Vagina (tissue), 2 donors: ENCODE data around the gene PSTPIP2. TPM values are rescaled to one million over a fixed set of nuclear protein-coding genes. Genes with fewer than 3 reads are reported as not detected.

Experiments
- DNase-seq, 2 donors: peaks; one replicate each; pipeline ENCODE4 v3.0.0-alpha.2; 2017; ENCODE audit errors: extremely low spot score in 2 of 2
- H3K27ac ChIP-seq: fragments of 200-600 bp; sonication (generic); one replicate; pipeline ENCODE4 v1.5.1; 2019
- H3K27me3 ChIP-seq: fragments of 200-600 bp; sonication (generic); one replicate; pipeline ENCODE4 v1.5.1; 2019
- H3K36me3 ChIP-seq, 2 donors: fragments of 200-600 bp; sonication (generic); one replicate each; pipeline ENCODE4 v1.5.1; 2017 to 2019
- H3K4me1 ChIP-seq: fragments of 200-600 bp; sonication (generic); one replicate; pipeline ENCODE4 v1.5.1; 2019
- H3K4me3 ChIP-seq, 2 donors: fragments of 200-600 bp; sonication (generic); 1 replicate in 1 of 2; 2 replicates in 1 of 2; pipeline ENCODE4 v1.5.1; 2016 to 2019
- H3K9me3 ChIP-seq: fragments of 200-600 bp; sonication (generic); one replicate; pipeline ENCODE4 v1.5.1; 2019
- POLR2A ChIP-seq, 2 donors: fragments of 450-650 bp; IDR thresholded peaks; one replicate each; pipeline ENCODE4 v1.6.1; 2017; ENCODE audit warnings: antibody characterized with exemption in 2 of 2, mild to moderate bottlenecking in 2 of 2, moderate library complexity in 2 of 2
- POLR2AphosphoS5 ChIP-seq, 2 donors: sonication (generic); formaldehyde crosslinking; IDR thresholded peaks; one replicate each; pipeline ENCODE4 v1.9.0; 2017; ENCODE audit warnings: antibody characterized with exemption in 2 of 2, mild to moderate bottlenecking in 2 of 2, low read depth in 1 of 2; ENCODE audit not compliant: insufficient read depth in 1 of 2
- intact Hi-C: fragments of 100-400 bp; cut with DNase I; formaldehyde crosslinking; loops from one replicate; pipeline ENCODE4 v1.15.1; 2023
- total RNA-seq: library from RNA; depleted of rRNA; stranded (reverse); fragments of >200 nt; gene quantifications from one replicate; pipeline ENCODE4 v1.2.3, GENCODE V29; 2016
- TF ChIP-seq, protein P1 (sequence below), 3 experiments: fragments of 450-650 bp in 2 of 3; fragments of 200-600 bp in 1 of 3; sonication (generic) in 1 of 3; IDR thresholded peaks; one replicate each; pipeline ENCODE4 v1.5.1; 2017 to 2019; ENCODE audit warnings: antibody characterized with exemption in 3 of 3, mild to moderate bottlenecking in 2 of 3, moderate library complexity in 2 of 3

PSTPIP2 gene
- total RNA-seq, 1 donor from 2014 or later = 9.1 TPM

DNA sequence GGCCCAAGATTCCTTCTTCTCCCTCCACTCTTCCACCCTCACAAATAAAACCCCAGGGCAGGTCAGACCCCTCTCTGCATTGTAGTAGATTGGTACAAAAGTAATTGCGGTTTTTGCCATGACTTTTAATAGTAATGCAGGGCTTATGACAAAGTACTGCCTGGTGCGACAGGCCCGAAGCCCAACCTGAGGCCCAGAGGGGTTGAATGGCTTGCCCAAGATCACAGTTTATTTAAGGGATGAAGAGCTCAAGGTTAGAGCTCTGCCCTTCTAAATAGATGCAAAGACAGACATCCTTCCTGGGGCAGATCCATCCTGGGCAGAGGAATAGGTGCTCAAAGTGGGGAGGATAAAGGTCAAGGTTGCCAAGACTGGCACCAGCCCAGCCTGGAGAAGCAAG is 899 bp upstream of the PSTPIP2 start:
- DNase-seq = no peak
- no peak overlapping the region for H3K4me3 ChIP-seq
- TF ChIP-seq, protein P1, sequence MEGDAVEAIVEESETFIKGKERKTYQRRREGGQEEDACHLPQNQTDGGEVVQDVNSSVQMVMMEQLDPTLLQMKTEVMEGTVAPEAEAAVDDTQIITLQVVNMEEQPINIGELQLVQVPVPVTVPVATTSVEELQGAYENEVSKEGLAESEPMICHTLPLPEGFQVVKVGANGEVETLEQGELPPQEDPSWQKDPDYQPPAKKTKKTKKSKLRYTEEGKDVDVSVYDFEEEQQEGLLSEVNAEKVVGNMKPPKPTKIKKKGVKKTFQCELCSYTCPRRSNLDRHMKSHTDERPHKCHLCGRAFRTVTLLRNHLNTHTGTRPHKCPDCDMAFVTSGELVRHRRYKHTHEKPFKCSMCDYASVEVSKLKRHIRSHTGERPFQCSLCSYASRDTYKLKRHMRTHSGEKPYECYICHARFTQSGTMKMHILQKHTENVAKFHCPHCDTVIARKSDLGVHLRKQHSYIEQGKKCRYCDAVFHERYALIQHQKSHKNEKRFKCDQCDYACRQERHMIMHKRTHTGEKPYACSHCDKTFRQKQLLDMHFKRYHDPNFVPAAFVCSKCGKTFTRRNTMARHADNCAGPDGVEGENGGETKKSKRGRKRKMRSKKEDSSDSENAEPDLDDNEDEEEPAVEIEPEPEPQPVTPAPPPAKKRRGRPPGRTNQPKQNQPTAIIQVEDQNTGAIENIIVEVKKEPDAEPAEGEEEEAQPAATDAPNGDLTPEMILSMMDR (IDR thresholded peaks at IDR 0.05) = no peak
- no peak for TF ChIP-seq POLR2AphosphoS5 (IDR thresholded peaks at IDR 0.05; ENCODE audit: insufficient read depth in 1 of 2, low read depth in 1 of 2)
- TF ChIP-seq POLR2A (IDR thresholded peaks at IDR 0.05) = no peak
- no peaks in the 10 kb centered on the region for H3K36me3 ChIP-seq
- H3K27me3 ChIP-seq = no peaks in the 10 kb centered on the region
- peaks cover 24% of the 10 kb centered on the region for H3K4me1 ChIP-seq
- H3K27ac ChIP-seq = no peak overlapping the region
- intact Hi-C loops = loop anchor here (10.0 kb wide), 1 partner anchor 388 kb away; no protein-coding TSS in a partner anchor
- H3K9me3 ChIP-seq = no peaks in the 10 kb centered on the region

DNA sequence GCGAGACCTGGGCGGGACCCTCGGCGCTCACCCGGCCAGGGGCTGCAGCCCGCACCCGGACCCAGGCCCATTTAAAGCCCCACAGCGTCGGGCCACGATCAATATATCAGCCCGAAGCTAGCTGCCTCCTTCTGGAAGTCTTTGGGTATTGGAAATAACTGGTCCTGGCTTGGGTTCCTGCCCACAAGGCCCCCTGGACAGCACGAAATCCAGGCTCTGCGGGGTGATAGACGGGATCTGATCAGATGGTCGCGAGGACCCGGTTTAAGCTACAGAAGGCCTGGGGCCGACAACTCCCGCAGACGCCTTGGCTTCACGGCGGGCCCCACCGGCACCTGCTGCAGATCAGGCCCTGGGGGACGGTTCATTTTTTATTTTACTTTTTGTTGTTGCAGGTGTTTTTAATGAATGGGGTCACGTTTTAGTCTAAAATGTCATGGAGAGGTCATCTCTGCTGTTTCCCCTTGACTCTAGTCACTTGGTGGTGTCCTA is 362 bp upstream of the PSTPIP2 start:
- H3K27ac ChIP-seq = peak overlapping the region; percentile 17
- TF ChIP-seq, protein P1 (IDR thresholded peaks at IDR 0.05) = no peak
- TF ChIP-seq POLR2A (IDR thresholded peaks at IDR 0.05) = no peak
- TF ChIP-seq POLR2AphosphoS5 (IDR thresholded peaks at IDR 0.05; ENCODE audit: insufficient read depth in 1 of 2, low read depth in 1 of 2) = no peak
- DNase-seq = no peak
- H3K4me3 ChIP-seq = peak overlapping the region; percentile 56 to 96
- H3K4me1 ChIP-seq = peaks cover 24% of the 10 kb centered on the region
- H3K36me3 ChIP-seq = no peaks in the 10 kb centered on the region
- intact Hi-C loops = loop anchor here (10.0 kb wide), 1 partner anchor 388 kb away; no protein-coding TSS in a partner anchor
- H3K27me3 ChIP-seq = no peaks in the 10 kb centered on the region
- no peaks in the 10 kb centered on the region for H3K9me3 ChIP-seq

DNA sequence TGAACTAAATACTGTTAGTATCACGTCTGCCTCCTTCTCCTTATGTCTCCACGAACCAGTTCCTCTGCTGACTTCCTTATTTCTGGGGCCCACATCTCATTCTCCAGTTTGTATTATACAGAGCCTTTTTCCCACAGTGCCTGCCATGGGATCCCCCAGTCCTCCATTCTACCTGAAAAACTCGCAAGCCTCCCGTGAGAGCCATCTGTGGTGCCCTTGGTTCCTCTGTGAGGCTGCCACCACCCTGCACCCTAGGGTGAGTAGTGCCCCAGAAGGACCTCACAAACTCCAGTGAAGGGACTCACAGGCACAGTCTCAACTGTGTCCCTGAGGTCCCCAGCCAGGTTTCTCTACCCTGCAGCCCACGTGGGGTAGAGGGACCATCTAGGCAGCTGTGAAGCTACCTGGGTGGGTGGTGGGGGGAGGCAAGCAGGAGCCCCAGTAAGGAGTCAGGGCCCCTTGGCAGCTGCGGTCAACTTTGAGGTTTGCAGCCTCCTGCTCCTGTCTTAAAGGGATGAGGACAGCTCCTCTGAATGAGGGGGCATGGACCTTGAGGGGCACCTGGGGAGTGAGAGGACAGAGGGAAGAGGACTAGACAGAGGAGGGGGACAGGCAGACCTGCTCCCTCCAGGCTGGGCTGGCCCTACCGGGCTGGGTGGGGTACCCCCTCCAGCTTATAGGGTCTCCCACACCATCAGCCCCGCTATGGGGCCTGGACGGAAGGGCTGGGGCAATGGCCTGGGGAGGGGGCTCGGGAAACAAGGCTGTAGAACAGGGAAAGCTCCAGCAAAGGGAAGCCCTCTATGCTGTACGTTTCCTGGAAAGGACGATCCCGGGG is 1.0 kb downstream of the PSTPIP2 start:
- TF ChIP-seq POLR2A (IDR thresholded peaks at IDR 0.05) (no peak), POLR2AphosphoS5 (IDR thresholded peaks at IDR 0.05; ENCODE audit: insufficient read depth in 1 of 2, low read depth in 1 of 2) (no peak)
- TF ChIP-seq, protein P1 (IDR thresholded peaks at IDR 0.05) = no peak
- no peaks in the 10 kb centered on the region for H3K9me3 ChIP-seq
- peak overlapping the region; percentile 17 for H3K27ac ChIP-seq
- H3K27me3 ChIP-seq = no peaks in the 10 kb centered on the region
- no peaks in the 10 kb centered on the region for H3K36me3 ChIP-seq
- DNase-seq = no peak
- peaks cover 24% of the 10 kb centered on the region for H3K4me1 ChIP-seq
- H3K4me3 ChIP-seq = peak overlapping the region; percentile 56 to 96
- intact Hi-C loops = loop anchor here (10.0 kb wide), 1 partner anchor 386 kb away; no protein-coding TSS in a partner anchor

DNA sequence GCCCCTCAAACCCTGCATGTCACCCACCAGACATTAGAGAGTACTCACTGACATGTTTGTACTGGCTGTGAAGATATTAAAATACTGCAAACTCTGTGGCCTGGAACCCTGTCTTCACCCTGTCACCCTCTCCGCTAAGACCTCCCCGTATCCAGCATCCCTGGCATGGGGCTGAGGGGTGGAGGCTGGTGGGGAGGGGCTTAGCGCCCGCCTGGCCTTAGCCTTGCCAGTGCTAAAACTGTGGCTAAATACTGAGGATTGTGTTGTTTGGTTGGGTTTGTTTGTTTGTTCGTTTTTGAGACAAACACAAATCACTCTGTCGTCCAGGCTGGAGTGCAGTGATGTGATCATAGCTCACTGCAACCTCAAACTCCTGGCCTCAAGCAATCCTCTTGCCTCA is 1.8 kb downstream of the PSTPIP2 start:
- Histone ChIP-seq H3K9me3 (no peaks in the 10 kb centered on the region), H3K4me3 (no peak overlapping the region), H3K27ac (no peak overlapping the region), H3K36me3 (no peaks in the 10 kb centered on the region), H3K27me3 (no peaks in the 10 kb centered on the region), H3K4me1 (peaks cover 24% of the 10 kb centered on the region)
- intact Hi-C loops = loop anchor here (10.0 kb wide), 1 partner anchor 385 kb away; no protein-coding TSS in a partner anchor
- TF ChIP-seq POLR2AphosphoS5 (IDR thresholded peaks at IDR 0.05; ENCODE audit: insufficient read depth in 1 of 2, low read depth in 1 of 2) (no peak), POLR2A (IDR thresholded peaks at IDR 0.05) (no peak)
- TF ChIP-seq, protein P1 (IDR thresholded peaks at IDR 0.05) = no peak
- no peak for DNase-seq

DNA sequence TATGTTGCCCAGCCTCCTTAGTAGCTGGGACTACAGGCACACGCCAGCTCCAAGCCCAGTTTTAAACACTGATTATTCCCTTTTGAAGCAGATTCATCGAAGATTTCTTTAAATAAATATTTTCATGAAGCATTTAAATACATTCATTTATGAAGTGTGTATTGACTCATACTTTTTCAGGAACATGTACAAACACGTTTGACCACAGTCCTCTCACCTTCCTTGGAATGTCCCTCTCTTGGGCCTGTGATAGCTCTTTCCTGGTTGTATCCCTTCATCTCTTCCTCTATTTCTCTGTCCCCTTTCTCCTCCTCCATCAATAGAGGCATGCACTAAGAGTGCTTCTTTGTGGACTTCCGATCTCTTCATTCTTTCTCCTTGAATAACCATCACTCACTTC is 2.5 kb downstream of the PSTPIP2 start:
- H3K27me3 ChIP-seq = no peaks in the 10 kb centered on the region
- no peak for TF ChIP-seq POLR2AphosphoS5 (IDR thresholded peaks at IDR 0.05; ENCODE audit: insufficient read depth in 1 of 2, low read depth in 1 of 2)
- TF ChIP-seq POLR2A (IDR thresholded peaks at IDR 0.05) = no peak
- TF ChIP-seq, protein P1 (IDR thresholded peaks at IDR 0.05) = no peak
- H3K9me3 ChIP-seq = no peaks in the 10 kb centered on the region
- peaks cover 24% of the 10 kb centered on the region for H3K4me1 ChIP-seq
- no peak overlapping the region for H3K27ac ChIP-seq
- H3K4me3 ChIP-seq = no peak overlapping the region
- intact Hi-C loops = no loop called here
- no peaks in the 10 kb centered on the region for H3K36me3 ChIP-seq
- no peak for DNase-seq
